ENCODE data around the gene RFFL.

The RFFL gene

GRCh38 chr17:35065880-35066279 lies 2.4 kb upstream of the RFFL start:
- H4K20me1 ChIP-seq (ENCODE audit: insufficient read depth): no peaks in the 10 kb centered on the region
- no peaks in the 10 kb centered on the region for H3K79me2 ChIP-seq (ENCODE audit: insufficient read depth, low read depth)
- no peak overlapping the region for H2AFZ ChIP-seq (ENCODE audit: low read depth)
- H3K9ac ChIP-seq: no peak overlapping the region
- no peaks in the 10 kb centered on the region for H3K36me3 ChIP-seq (ENCODE audit: insufficient read depth)
- peak overlapping the region; percentile 14; the same call in 1 of the 2 replicates for H3K4me2 ChIP-seq
- no peak for TF ChIP-seq CTCF (conservative IDR thresholded peaks at IDR 0.05; ENCODE audit: low read depth, low read length)
- no peak overlapping the region for H3K4me3 ChIP-seq (IDR thresholded peaks at IDR 0.05; ENCODE audit: insufficient read depth, low read depth, low read length)
- H3K4me1 ChIP-seq (ENCODE audit: low read depth, poor library complexity, severe bottlenecking): peaks cover 60% of the 10 kb centered on the region
- peak overlapping the region; percentile 95; the same call in 1 of the 2 replicates for H3K27ac ChIP-seq
- H3K27me3 ChIP-seq (ENCODE audit: insufficient read depth, low read depth): no peaks in the 10 kb centered on the region

- peak overlapping the region; percentile 85 for H3K4me2 ChIP-seq
- H3K4me1 ChIP-seq (ENCODE audit: low read depth, poor library complexity, severe bottlenecking): peaks cover 60% of the 10 kb centered on the region
- peak overlapping the region; percentile 66; the same call in 1 of the 2 replicates for H3K9ac ChIP-seq
- no peaks in the 10 kb centered on the region for H3K27me3 ChIP-seq (ENCODE audit: insufficient read depth, low read depth)
- H3K36me3 ChIP-seq (ENCODE audit: insufficient read depth): no peaks in the 10 kb centered on the region
- no peaks in the 10 kb centered on the region for H3K79me2 ChIP-seq (ENCODE audit: insufficient read depth, low read depth)
- H2AFZ ChIP-seq (ENCODE audit: low read depth): no peak overlapping the region
- no peak overlapping the region for H3K4me3 ChIP-seq (IDR thresholded peaks at IDR 0.05; ENCODE audit: insufficient read depth, low read depth, low read length)
- peak overlapping the region; percentile 95 for H3K27ac ChIP-seq
- no peaks in the 10 kb centered on the region for H4K20me1 ChIP-seq (ENCODE audit: insufficient read depth)
- TF ChIP-seq CTCF (conservative IDR thresholded peaks at IDR 0.05; ENCODE audit: low read depth, low read length): no peak
Measured at GRCh38 chr17:35064516-35065215, 1.2 kb upstream of the RFFL start.

GRCh38 chr17:35062308-35062707 lies 1.2 kb downstream of the RFFL start:
- Histone ChIP-seq H4K20me1 (ENCODE audit: insufficient read depth) (no peaks in the 10 kb centered on the region), H3K36me3 (ENCODE audit: insufficient read depth) (no peaks in the 10 kb centered on the region), H3K9ac (no peak overlapping the region), H3K4me1 (ENCODE audit: low read depth, poor library complexity, severe bottlenecking) (peaks cover 49% of the 10 kb centered on the region), H3K27me3 (ENCODE audit: insufficient read depth, low read depth) (no peaks in the 10 kb centered on the region), H3K4me3 (IDR thresholded peaks at IDR 0.05; ENCODE audit: insufficient read depth, low read depth, low read length) (no peak overlapping the region), H3K4me2 (peak overlapping the region; percentile 64; the same call in 1 of the 2 replicates), H3K27ac (peak overlapping the region; percentile 95; the same call in 1 of the 2 replicates), H2AFZ (ENCODE audit: low read depth) (no peak overlapping the region), H3K79me2 (ENCODE audit: insufficient read depth, low read depth) (no peaks in the 10 kb centered on the region)
- TF ChIP-seq CTCF (conservative IDR thresholded peaks at IDR 0.05; ENCODE audit: low read depth, low read length): no peak

- no peak for TF ChIP-seq CTCF (conservative IDR thresholded peaks at IDR 0.05; ENCODE audit: low read depth, low read length)
- H3K4me1 ChIP-seq (ENCODE audit: low read depth, poor library complexity, severe bottlenecking): peaks cover 21% of the 10 kb centered on the region
- no peaks in the 10 kb centered on the region for H3K27me3 ChIP-seq (ENCODE audit: insufficient read depth, low read depth)
- no peaks in the 10 kb centered on the region for H3K79me2 ChIP-seq (ENCODE audit: insufficient read depth, low read depth)
- no peak overlapping the region for H2AFZ ChIP-seq (ENCODE audit: low read depth)
- no peak overlapping the region for H3K9ac ChIP-seq
- no peak overlapping the region for H3K4me2 ChIP-seq
- H4K20me1 ChIP-seq (ENCODE audit: insufficient read depth): no peaks in the 10 kb centered on the region
- no peak overlapping the region for H3K27ac ChIP-seq
- H3K36me3 ChIP-seq (ENCODE audit: insufficient read depth): no peaks in the 10 kb centered on the region
- H3K4me3 ChIP-seq (IDR thresholded peaks at IDR 0.05; ENCODE audit: insufficient read depth, low read depth, low read length): no peak overlapping the region
Measured at GRCh38 chr17:35057332-35057915, 6.1 kb downstream of the RFFL start.
